C4-2B (cell line): Measurements from ENCODE around the gene SHROOM1.

ENCODE experiments used
- H3K27ac ChIP-seq: fragments of 450-650 bp; 2 replicates; pipeline ENCODE4 v1.5.1; 2017
- ZFX ChIP-seq: fragments of 450-650 bp; IDR thresholded peaks from 2 replicates; pipeline ENCODE4 v1.6.1; 2017
- TF ChIP-seq, protein P1 (sequence below): fragments of 450-650 bp; conservative IDR thresholded peaks from 2 replicates; pipeline ENCODE4 v1.5.1; 2017; ENCODE audit warnings: mild to moderate bottlenecking

The SHROOM1 gene

DNA sequence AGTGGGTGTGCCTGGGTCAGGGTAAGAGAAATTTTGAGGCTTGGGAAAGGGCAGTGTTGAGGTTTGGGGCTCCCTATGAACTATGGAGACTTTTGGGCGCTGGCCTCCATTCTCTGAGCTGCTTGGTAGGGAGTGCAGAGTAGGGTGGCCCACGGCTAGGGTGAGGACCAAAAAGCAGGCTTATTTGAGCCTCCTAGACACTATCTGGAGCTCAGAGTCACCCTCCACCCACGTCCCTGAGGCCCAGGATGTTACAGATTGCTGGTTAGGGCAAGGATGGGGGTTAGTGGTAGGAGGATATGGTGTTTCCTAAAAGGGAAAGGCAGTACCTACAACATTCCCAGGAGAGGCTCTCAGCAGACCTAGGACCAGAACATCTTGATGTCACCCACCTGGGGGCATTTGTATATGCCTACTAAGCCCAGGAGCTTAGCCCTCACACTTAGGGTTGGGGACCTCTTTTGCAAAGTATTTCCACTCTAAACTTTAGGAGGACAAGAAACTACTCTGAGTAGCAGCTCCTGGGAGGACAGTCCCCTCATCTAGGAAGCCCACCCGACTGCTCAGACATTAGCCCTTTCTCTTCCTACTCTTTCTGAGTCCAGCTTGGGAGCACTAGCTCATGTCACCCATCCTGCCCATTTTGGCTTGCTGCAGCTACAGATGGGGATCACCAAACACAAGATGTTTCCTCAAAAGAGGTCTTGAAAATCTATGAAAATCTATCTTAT, 2.3 kb downstream of the SHROOM1 start:
- H3K27ac ChIP-seq, result no peak overlapping the region
- TF ChIP-seq ZFX, result no peak
- TF ChIP-seq, protein P1, sequence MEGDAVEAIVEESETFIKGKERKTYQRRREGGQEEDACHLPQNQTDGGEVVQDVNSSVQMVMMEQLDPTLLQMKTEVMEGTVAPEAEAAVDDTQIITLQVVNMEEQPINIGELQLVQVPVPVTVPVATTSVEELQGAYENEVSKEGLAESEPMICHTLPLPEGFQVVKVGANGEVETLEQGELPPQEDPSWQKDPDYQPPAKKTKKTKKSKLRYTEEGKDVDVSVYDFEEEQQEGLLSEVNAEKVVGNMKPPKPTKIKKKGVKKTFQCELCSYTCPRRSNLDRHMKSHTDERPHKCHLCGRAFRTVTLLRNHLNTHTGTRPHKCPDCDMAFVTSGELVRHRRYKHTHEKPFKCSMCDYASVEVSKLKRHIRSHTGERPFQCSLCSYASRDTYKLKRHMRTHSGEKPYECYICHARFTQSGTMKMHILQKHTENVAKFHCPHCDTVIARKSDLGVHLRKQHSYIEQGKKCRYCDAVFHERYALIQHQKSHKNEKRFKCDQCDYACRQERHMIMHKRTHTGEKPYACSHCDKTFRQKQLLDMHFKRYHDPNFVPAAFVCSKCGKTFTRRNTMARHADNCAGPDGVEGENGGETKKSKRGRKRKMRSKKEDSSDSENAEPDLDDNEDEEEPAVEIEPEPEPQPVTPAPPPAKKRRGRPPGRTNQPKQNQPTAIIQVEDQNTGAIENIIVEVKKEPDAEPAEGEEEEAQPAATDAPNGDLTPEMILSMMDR, result no peak

DNA sequence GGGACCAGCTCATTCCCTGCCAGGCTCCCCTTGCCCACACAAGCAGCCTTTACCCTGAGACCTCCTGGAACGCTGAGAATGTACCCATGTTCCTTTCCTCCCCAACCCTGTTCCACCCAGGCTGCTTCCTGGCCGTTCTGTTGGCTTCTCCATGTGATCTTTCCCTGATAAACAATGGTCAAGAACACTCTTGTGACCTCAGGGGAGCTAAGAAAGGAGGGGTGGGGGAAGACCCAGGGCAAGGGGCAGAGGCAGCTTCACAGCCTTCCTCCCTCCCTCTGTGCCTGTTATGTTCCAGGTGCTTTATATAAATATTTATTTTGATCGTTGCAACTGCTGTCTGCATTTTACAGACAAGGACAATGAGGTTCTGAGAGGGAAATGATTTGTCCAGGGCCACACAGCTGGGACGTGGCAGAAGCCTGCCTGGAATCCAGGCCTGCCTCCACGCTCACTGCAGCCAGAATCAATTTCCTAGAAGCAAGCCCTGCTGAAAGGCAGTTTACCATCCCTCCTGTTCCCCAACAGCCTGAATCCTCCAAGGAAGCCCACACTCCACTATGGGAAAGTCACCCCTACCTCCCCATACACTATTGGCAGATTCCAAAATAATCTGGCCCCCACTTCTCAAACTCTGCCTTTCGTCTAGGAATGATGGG, 3.9 kb downstream of the SHROOM1 start:
- peak overlapping the region; percentile 1; the same call in 1 of the 2 replicates for H3K27ac ChIP-seq
- TF ChIP-seq, protein P1, result no peak
- no peak for TF ChIP-seq ZFX

DNA sequence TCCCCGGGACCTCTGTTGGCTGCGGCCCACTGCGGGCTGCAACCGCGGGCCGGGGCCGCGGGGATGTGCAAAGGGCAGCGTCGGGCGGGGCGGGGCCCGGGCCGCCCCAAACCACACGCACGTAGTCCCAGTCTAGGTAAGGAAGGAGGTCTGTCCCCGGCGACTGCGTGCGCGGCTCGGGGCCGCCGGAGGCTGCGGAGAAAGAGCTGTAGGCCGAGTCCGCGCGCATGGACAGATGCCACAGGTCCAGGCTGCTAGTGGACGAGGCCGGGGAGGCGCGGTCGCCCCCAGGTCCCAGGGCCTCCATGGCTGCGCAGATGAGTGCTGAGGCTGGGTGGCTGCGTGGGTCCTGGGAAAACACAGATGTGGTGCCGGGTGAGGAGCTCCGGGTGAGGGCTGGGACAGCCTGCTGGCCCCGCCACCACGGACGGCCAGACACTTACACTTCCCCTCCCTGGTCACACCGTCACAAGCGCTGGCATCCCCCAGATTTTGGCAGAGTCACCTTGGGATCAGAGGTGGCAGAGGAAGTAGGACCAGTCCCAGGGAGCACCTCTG, 4.5 kb downstream of the SHROOM1 start:
- H3K27ac ChIP-seq, result peak overlapping the region; percentile 1; the same call in 1 of the 2 replicates
- no peak for TF ChIP-seq ZFX
- TF ChIP-seq, protein P1, result no peak

DNA sequence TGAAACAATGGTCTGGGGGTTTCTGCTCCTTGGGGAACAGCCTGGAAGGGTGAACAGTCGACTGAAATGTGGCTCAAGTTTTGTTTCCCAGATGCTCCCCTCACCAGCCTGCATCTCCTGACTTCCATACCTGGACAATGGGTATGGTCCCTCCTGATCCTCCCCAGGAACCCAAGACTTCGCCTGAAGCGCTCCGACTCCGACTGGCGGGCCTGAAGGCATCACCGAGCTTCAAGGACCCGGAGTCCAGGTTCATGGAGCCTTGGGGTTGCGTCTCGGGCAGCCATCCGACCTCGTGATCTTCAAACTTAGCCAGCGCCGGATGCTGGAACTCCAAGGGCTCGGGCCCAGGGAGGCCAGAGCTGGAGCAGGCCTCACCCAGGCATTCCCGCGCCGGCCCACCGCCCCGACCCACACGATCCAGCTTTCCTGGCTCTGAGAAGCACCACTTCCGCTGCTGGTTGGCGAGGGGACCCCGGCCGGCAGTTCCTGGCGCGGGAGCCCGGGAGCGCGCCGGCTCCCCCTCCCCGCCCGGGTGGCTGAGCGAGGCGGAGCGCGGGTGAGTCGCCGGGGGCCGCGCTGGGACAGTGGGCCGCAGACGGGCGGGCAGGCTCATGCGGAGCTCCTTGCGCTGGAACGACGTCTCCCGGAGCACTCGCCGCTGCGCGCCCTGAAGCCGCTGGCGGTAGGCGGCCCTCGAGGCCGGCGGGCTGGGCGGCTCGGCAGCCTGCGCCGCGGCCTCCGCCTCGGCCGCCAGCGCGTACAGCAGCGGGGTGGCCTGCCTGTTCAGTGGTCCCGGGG, 5.2 kb downstream of the SHROOM1 start:
- TF ChIP-seq ZFX, result no peak
- TF ChIP-seq, protein P1, result no peak
- no peak overlapping the region for H3K27ac ChIP-seq

DNA sequence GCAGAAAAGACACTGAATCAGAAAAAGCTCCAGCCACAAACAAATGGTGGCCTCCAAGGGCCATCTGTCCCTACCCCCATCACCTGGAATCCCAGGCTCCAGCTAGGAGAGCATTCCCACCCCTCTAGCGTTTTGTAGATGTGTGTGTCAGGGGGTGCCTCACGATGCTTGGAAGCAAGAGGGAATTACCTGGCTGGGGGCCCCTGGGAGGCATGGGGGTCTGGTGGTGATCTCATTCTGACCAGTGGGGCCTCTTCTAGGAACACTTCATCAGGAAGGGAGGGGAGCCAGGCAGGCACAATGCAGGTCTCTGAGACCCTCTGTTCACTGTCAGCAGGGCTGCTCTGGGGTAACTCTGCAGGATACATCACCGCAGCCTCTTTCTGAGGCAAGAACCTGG, 6.0 kb downstream of the SHROOM1 start:
- TF ChIP-seq, protein P1, result no peak
- no peak for TF ChIP-seq ZFX
- H3K27ac ChIP-seq, result no peak overlapping the region

DNA sequence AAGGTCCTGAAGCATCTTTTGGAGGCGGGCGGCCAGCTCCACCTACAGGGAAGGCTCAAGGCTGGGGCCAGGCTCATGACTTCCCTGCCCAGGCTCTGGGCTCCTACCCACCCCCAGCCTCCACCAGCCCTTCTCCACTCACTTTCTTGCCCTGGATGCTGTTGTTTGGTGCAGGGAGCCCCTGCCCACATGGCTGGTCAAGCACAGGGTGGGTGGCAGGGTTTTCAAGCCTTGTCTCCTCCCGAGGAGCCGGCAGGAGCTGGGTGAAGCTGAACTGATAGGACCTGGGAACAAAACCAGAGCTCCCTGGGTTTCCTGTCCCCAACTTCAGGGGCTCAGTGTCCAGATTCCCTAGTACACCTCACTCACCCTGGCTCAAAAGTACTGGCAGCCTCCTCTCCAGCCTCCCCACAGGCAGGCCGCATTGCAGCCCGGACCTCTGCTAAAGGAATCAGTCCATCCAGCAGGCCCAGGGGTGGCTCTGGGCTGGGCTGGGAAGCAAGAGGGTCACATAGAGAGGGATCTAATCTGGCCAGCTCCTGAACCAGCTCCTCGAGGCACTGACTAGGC, 6.9 kb downstream of the SHROOM1 start:
- TF ChIP-seq ZFX, result no peak
- TF ChIP-seq, protein P1, result no peak
- no peak overlapping the region for H3K27ac ChIP-seq
